BE2C (cell line): ENCODE data around the gene NEK11.

Experiments used
- DNase-seq: peaks from one replicate; pipeline ENCODE4 v3.0.0-alpha.2; 2020
- H3K27me3 ChIP-seq: fragments of 250-450 bp; sonication (Bioruptor Pico); 2 replicates; pipeline ENCODE4 v1.5.1; 2020; ENCODE audit warnings: mild to moderate bottlenecking
- H3K36me3 ChIP-seq: fragments of 250-450 bp; sonication (Bioruptor Pico); 2 replicates; pipeline ENCODE4 v1.5.1; 2020; ENCODE audit warnings: mild to moderate bottlenecking
- H3K4me1 ChIP-seq: fragments of 250-450 bp; sonication (Bioruptor Pico); 2 replicates; pipeline ENCODE4 v1.5.1; 2020
- H3K4me3 ChIP-seq: 2 replicates; pipeline ENCODE4 v1.5.1; 2011; ENCODE audit warnings: low read depth, low read length
- H3K9me3 ChIP-seq: fragments of 250-450 bp; sonication (Bioruptor Pico); 2 replicates; pipeline ENCODE4 v1.5.1; 2020
- CTCF ChIP-seq: IDR thresholded peaks from 2 replicates; pipeline ENCODE4 v1.5.1; 2012; ENCODE audit warnings: mild to moderate bottlenecking, low read depth, low read length

NEK11 gene

GRCh38 chr3:131224886-131225550 lies 198.3 kb downstream of the NEK11 start:
- TF ChIP-seq CTCF: no peak
- Histone ChIP-seq H3K4me1 (no peaks in the 10 kb centered on the region), H3K9me3 (no peaks in the 10 kb centered on the region), H3K4me3 (no peak overlapping the region), H3K36me3 (no peaks in the 10 kb centered on the region), H3K27me3 (no peaks in the 10 kb centered on the region)
- no peak for DNase-seq

GRCh38 chr3:131228522-131228921 lies 201.8 kb downstream of the NEK11 start:
- Histone ChIP-seq H3K27me3 (no peaks in the 10 kb centered on the region), H3K9me3 (no peaks in the 10 kb centered on the region), H3K4me1 (peaks cover 10% of the 10 kb centered on the region), H3K4me3 (no peak overlapping the region), H3K36me3 (no peaks in the 10 kb centered on the region)
- TF ChIP-seq CTCF: no peak
- no peak for DNase-seq

GRCh38 chr3:131231710-131232389 lies 205.2 kb downstream of the NEK11 start:
- Histone ChIP-seq H3K36me3 (no peaks in the 10 kb centered on the region), H3K4me1 (peaks cover 19% of the 10 kb centered on the region), H3K27me3 (no peaks in the 10 kb centered on the region), H3K9me3 (no peaks in the 10 kb centered on the region), H3K4me3 (no peak overlapping the region)
- no peak for DNase-seq
- TF ChIP-seq CTCF: peak; percentile 10; the same call in 1 of the 2 replicates

DNA sequence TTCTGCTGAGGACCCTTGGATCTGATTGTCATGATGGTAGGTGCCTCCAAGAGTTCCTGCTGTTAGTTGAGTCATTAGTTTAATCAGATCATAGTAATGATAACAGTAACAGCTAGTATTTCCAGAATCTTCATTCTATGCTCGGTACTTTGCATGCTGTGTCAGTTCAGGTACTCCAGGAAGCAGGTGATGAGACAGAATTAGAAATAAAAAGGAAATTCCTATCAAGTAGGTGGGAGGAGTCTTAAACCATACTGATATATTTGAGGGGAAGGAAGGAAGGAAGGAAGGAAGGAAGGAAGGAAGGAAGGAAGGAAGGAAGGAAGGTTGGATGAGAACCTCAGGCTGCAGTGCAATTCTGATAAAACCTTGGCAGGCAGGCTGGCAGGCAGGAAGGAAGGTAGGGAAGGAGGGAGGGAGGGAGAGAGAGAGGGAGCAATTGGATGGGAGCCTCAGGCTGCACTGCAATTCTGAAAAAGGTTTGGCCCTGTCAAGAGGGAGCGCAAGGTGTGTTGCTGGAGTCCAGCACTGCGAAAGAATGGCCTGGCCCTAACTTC lies 206.1 kb downstream of the NEK11 start:
- no peaks in the 10 kb centered on the region for H3K9me3 ChIP-seq
- no peak for DNase-seq
- peaks cover 19% of the 10 kb centered on the region for H3K4me1 ChIP-seq
- H3K36me3 ChIP-seq: no peaks in the 10 kb centered on the region
- H3K27me3 ChIP-seq: no peaks in the 10 kb centered on the region
- TF ChIP-seq CTCF: no peak
- H3K4me3 ChIP-seq: no peak overlapping the region

GRCh38 chr3:131233900-131234668 lies 207.4 kb downstream of the NEK11 start:
- no peak for TF ChIP-seq CTCF
- Histone ChIP-seq H3K36me3 (no peaks in the 10 kb centered on the region), H3K4me3 (no peak overlapping the region), H3K9me3 (no peaks in the 10 kb centered on the region), H3K4me1 (peaks cover 19% of the 10 kb centered on the region), H3K27me3 (no peaks in the 10 kb centered on the region)
- peak; percentile 24 for DNase-seq
